ENCODE results near the gene CADPS.

GRCh38 chr3:62755285-62755684 is 119.9 kb downstream of the CADPS start:
- no peak for TF ChIP-seq EZH2 (IDR thresholded peaks at IDR 0.05; ENCODE audit: low read depth)
- TF ChIP-seq CTCF (conservative IDR thresholded peaks at IDR 0.05) = no peak

Data from PC-9 (cell line).